ENCODE measurements around the gene GPR173.

- no peak for TF ChIP-seq CTCF (IDR thresholded peaks at IDR 0.05)
- TF ChIP-seq POLR2A (IDR thresholded peaks at IDR 0.05) = no peak
Measured at GRCh38 chrX:53114864-53115549, 66.4 kb downstream of the GPR173 start.
